HUES6 (cell line): ENCODE data around the gene MAPK11.

ENCODE experiments used
- H3K27ac ChIP-seq: 2 replicates; pipeline ENCODE4 v1.7.0; 2013; ENCODE audit warnings: low read depth, mild to moderate bottlenecking, low read length, inconsistent platforms
- H3K27me3 ChIP-seq: 2 replicates; pipeline ENCODE4 v1.6.1; 2013; ENCODE audit warnings: low read length; ENCODE audit not compliant: control insufficient read depth, insufficient read depth
- H3K36me3 ChIP-seq: 2 replicates; pipeline ENCODE4 v1.6.1; 2013; ENCODE audit warnings: low read length; ENCODE audit not compliant: control insufficient read depth, insufficient read depth
- H3K4me1 ChIP-seq: 2 replicates; pipeline ENCODE4 v1.6.1; 2013; ENCODE audit warnings: low read length; ENCODE audit not compliant: control insufficient read depth, insufficient read depth
- H3K4me3 ChIP-seq: 2 replicates; pipeline ENCODE4 v1.5.1; 2013; ENCODE audit warnings: low read depth, low read length
- H3K9ac ChIP-seq: one replicate; pipeline ENCODE4 v1.6.1; 2013; ENCODE audit warnings: mild to moderate bottlenecking, low read length
- H3K9me3 ChIP-seq: 2 replicates; pipeline ENCODE4 v1.6.1; 2013; ENCODE audit warnings: low read depth, low read length; ENCODE audit not compliant: control insufficient read depth, insufficient read depth

The MAPK11 gene

DNA sequence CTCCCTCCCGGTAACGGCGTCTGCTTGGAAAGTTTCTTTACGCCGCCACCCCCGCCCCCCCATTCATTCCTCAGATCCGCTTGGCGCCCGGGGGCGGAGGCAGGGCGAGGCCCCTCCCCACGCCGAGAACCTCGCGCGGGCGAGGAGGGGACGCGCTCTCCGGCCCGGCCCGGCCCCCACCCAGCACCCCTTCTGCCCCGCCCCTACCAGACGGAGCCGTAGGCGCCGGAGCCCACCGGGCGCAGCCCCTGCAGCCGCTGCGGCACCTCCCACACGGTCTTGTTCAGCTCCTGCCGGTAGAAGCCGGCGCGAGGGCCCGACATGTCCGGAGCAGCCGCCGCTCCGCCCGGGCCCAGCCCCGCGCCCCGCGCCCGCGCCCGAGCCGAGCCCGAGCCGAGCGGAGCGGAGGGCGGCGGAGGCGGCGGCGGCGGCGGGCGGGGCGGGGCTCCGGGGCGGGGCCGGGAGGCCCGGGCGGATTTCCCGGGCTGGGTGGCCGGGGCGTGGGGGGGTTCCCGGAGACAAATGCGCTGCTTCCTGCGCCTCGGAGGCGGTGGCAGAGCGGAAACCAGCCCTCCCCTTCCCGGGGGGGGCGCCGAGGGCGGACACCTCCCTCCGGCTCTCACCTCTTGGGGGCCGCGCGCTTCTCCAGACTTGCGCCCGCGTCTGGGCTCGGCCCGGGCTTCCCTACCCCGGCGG lies at the start of gene MAPK11:
MAPK11 (minus strand) TSS at position 411 of the 696 bp plus-strand sequence; CDS start at position 323, 88 bp downstream.
- no peak within 1 kb of the TSS for H3K9ac ChIP-seq
- H3K36me3 ChIP-seq, result peaks cover 3% of the 10 kb centered on the region
- H3K27me3 ChIP-seq, result peaks cover 70% of the 10 kb centered on the region
- H3K4me3 ChIP-seq, result peak within 1 kb of the TSS; percentile 43
- H3K9me3 ChIP-seq, result no peaks in the 10 kb centered on the region
- H3K27ac ChIP-seq, result no peak within 1 kb of the TSS
- H3K4me1 ChIP-seq, result peaks cover 16% of the 10 kb centered on the region

DNA sequence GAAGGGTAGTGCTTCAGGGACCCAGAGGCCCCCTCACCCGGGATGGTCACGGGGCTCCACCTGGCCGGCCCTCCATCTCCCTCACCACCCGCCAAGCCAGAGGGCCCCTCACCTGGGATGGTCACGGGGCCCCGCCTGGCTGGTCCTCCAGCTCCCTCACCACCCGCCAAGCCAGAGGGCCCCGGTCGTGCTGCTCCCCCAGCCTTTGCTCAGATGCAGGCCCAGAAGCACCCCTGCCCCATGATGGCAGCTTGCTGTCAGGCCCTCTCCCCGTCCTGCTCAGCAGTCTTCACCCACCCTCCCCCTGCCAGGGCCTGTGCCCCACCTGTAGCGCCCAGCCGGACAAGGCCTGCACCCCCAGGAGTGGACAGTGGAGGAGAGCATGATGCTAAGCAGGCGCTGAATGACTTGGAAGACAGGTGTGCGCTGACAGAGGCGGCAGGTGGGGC lies 49.3 kb upstream of the MAPK11 start:
- Histone ChIP-seq H3K27ac (no peak overlapping the region), H3K4me1 (peaks cover 3% of the 10 kb centered on the region), H3K27me3 (peaks cover 21% of the 10 kb centered on the region; the same call in 1 of the 2 replicates), H3K36me3 (no peaks in the 10 kb centered on the region), H3K9me3 (no peaks in the 10 kb centered on the region), H3K9ac (no peak overlapping the region), H3K4me3 (no peak overlapping the region)

DNA sequence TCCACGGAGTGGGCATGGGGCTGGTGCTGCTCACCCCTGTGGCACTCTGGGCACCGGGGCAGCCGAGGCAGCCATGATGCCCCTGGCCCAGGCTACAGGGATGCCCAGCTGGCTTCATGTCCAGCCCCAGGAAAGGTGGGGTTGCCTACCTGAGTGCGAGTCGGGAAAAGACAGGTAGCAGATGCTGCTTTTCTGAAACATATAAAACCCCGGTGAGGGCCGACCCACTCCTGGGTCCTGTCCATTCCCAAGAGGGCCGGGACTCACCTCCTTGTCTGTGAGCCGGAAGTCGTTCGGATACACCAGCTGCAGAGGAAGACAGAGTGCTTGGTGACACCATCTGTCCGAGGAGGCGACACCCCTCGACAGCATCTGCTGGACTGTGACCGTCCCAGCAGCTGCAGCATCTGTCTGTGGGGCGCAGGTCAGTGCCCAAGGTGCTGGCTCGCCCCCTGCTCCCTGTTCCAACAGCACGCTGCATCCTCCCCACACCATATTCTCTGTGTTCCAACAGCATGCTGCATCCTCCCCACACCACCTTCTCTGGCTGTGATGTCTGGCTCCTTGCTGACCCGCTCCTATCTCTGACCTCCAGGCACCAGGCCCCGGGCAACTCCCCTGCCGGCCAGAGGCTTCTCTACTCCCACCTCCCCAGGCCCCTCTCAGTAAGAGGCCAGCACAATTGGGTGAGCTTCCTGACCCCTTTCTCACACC lies 48.7 kb upstream of the MAPK11 start:
- H3K9me3 ChIP-seq, result no peaks in the 10 kb centered on the region
- no peak overlapping the region for H3K9ac ChIP-seq
- no peaks in the 10 kb centered on the region for H3K36me3 ChIP-seq
- H3K27ac ChIP-seq, result no peak overlapping the region
- H3K4me3 ChIP-seq, result no peak overlapping the region
- H3K27me3 ChIP-seq, result peaks cover 18% of the 10 kb centered on the region; the same call in 1 of the 2 replicates
- H3K4me1 ChIP-seq, result peaks cover 10% of the 10 kb centered on the region

DNA sequence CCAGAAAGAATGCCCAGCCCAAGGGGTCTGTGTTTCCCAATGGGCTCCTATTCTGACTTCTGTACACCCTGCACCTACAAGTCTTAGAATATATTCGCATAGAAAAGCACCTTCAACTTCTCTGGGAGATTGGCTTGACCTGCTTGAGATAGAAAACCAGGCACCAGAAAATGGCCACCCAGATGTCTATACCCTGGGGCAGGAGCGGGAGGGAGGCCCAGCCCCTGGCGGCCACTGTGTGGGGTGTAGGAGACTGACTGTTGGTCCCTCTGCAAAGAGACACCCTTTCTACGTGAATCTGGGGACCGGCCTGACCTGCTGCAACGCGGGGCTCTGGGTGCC lies 48.1 kb upstream of the MAPK11 start:
- H3K27me3 ChIP-seq, result peaks cover 18% of the 10 kb centered on the region; the same call in 1 of the 2 replicates
- H3K9me3 ChIP-seq, result no peaks in the 10 kb centered on the region
- no peak overlapping the region for H3K4me3 ChIP-seq
- H3K27ac ChIP-seq, result no peak overlapping the region
- H3K36me3 ChIP-seq, result no peaks in the 10 kb centered on the region
- no peak overlapping the region for H3K9ac ChIP-seq
- peaks cover 13% of the 10 kb centered on the region for H3K4me1 ChIP-seq

DNA sequence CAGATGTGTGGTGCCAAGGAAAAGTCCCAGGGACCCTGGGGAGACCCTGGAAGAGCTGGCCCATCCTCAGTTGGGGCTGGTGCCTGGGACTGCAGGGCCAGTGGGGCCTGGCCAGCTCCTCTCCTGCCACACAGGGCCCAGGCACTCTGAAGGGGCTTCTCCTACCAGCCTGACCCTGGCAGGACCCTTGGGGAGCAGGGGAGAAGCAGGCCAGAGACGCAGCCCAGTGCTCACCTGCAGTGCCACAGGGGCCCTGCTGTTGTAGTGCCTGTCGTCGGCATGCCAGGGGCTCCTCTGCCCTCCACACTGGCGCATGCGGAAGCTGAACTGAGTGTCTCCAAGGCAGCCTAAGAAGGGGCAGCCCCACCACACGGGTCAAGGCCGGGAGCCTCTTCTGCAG lies 47.5 kb upstream of the MAPK11 start:
- H3K27ac ChIP-seq, result no peak overlapping the region
- H3K27me3 ChIP-seq, result peaks cover 18% of the 10 kb centered on the region; the same call in 1 of the 2 replicates
- H3K4me3 ChIP-seq, result no peak overlapping the region
- H3K4me1 ChIP-seq, result peaks cover 13% of the 10 kb centered on the region
- H3K9ac ChIP-seq, result no peak overlapping the region
- no peaks in the 10 kb centered on the region for H3K36me3 ChIP-seq
- H3K9me3 ChIP-seq, result no peaks in the 10 kb centered on the region

DNA sequence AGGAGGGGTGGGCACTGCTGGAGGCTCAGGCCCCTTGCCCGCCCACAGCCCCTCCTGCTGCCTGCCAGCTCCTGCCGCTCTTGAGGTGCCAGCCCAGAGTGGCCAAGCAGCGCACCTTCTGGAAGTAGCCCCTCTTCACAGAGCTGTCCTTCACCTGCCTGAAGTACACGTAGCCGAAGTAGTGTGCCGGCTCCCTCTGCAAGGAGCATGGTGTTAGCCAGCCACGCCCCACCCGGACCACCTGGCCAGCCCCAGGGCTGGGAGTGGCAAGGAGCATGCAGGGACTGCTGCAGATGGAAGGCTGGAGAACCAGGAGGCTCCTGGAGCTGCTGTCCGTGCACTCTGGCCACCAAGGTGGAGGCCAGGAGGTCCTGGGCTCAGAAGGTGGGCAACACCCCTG lies 47.0 kb upstream of the MAPK11 start:
- Histone ChIP-seq H3K36me3 (no peaks in the 10 kb centered on the region), H3K27me3 (peaks cover 18% of the 10 kb centered on the region; the same call in 1 of the 2 replicates), H3K27ac (no peak overlapping the region), H3K4me3 (no peak overlapping the region), H3K9ac (no peak overlapping the region), H3K4me1 (peaks cover 13% of the 10 kb centered on the region), H3K9me3 (no peaks in the 10 kb centered on the region)

DNA sequence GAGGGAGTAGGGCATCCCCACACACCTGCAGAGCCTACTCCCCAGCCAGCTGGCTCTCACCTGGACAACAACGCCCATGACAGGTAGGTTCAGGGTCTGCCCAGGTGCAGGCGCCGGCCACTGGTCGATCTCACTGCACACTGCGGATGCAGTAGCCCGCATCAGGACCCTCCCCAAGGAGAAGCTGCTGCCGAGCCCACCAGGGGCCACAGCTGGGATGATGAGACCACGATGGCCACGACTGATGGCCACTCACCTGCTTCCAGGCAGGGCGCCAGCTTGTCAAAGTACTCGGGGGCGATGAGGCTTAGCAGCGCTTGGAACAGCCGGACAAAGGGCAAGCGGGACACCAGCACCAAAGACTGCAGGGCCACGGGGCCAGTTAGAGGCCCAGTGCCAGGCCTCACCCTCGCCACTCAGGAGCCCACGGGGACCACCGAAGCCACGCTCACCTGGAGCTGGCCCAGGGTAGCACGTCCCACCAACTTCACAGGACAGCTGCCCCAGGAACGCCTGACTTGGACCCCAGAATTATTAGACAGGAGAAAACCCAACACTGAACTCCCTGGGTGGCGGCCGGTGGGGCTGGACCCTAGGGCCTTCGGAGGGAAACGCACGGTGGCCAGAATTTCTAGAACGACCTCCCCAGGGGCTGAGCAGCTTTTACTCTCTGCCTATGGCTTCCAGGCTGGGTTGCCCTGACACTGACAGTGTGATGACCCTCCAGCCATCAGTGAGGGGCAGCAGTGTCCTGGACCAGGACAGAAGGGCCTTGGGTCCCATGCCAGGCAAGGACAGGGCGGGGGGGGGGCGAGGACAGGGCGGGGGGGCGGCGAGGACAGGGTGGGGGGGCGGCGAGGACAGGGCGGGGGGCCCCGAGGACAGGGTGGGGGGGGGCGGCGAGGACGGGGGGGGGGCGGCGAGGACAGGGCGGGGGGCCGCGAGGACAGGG lies 46.2 kb upstream of the MAPK11 start:
- no peak overlapping the region for H3K9ac ChIP-seq
- H3K9me3 ChIP-seq, result no peaks in the 10 kb centered on the region
- no peaks in the 10 kb centered on the region for H3K36me3 ChIP-seq
- peaks cover 13% of the 10 kb centered on the region for H3K4me1 ChIP-seq
- no peak overlapping the region for H3K27ac ChIP-seq
- peaks cover 18% of the 10 kb centered on the region; the same call in 1 of the 2 replicates for H3K27me3 ChIP-seq
- no peak overlapping the region for H3K4me3 ChIP-seq

DNA sequence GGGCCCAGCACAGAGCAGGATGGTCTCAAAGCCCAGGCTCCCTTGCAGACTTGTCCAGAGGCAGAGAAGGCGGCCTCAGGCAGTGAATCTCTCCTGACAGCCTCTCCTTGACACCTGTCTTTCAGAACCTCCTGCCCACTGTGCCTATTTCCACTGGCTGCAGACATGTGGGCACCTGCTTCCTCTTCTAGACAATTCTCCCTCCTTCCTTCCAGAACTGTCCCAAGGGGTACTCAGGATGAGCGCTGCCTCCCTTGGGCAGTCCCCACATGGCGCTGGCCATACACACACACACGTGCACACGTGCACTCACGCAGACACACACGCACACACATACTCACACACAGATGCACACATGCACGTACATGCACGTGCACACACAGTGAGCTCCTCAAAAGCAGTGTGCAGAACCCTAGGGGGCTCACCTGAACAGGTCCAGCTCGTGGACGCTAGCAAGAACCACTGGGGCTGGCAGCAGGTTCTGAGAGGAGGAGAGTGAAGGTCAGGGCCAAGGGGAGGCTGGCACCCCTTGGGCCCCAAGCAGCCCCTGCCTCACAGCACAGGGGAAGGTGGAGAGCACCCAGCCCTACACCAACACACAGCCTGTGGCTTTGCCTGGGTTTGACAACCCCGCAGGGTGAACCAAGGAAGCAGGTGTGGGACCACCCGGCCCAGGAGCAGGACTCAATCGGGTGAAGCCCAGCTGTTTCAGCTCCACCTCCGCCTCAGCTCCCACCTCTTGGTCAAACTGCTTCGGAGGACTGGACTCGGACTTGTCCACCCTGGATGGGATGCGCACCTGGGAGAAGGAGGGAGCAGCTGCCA lies 45.3 kb upstream of the MAPK11 start:
- no peak overlapping the region for H3K9ac ChIP-seq
- peaks cover 18% of the 10 kb centered on the region; the same call in 1 of the 2 replicates for H3K27me3 ChIP-seq
- H3K4me1 ChIP-seq, result peaks cover 13% of the 10 kb centered on the region
- H3K4me3 ChIP-seq, result no peak overlapping the region
- H3K27ac ChIP-seq, result no peak overlapping the region
- no peaks in the 10 kb centered on the region for H3K36me3 ChIP-seq
- H3K9me3 ChIP-seq, result no peaks in the 10 kb centered on the region

DNA sequence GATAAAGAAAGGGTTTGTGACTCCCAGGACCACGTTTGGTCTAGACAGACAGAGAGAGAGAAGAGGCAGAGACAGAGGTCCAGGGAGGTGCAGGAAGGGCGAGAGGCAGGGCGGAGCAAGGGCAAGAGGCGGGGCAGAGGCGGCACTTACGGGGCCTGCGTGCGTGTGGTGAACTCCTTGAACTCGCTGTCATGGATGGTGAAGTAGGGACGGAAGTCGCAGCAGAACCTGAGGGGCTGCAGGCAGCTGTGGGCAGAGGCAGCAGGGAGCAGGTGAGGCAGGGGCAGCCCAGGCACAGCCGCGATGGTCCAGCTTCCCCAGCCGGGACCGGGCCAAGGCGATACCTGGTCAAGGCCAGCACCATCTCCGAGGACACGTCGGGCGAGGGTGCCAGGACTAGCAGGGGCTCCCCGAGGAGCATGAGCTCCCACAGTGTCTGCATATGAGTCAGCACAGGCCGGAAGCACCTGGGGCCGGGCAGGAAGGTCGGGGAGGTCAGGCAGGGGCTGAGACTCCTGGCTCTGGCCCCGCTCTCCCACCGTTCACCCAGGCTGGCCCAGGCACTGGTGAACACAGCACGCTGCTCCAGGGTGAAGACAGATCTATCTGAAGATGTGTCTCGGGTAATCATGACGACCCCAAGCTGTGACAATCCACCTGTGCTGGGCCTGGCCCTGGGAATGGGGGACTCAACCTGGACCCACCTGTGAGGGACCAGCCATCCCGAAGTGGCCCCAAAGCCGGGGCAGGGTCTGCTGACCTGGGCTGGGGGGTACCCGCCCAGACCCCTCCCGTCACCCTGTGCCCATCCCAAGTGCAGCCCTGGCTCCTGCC lies 44.5 kb upstream of the MAPK11 start:
- Histone ChIP-seq H3K27me3 (peaks cover 18% of the 10 kb centered on the region; the same call in 1 of the 2 replicates), H3K36me3 (no peaks in the 10 kb centered on the region), H3K9ac (no peak overlapping the region), H3K27ac (no peak overlapping the region), H3K4me3 (no peak overlapping the region), H3K4me1 (peaks cover 13% of the 10 kb centered on the region), H3K9me3 (no peaks in the 10 kb centered on the region)
